ENCODE measurements around the gene ARHGEF7. TPM values are rescaled to one million over a fixed set of nuclear protein-coding genes. Genes with fewer than 3 reads are reported as not detected.
A peak's percentile ranks its signal among the peaks of the same experiment; 100 is the strongest.
"Not testable (repeated sequence)": the region's sequence is repeated elsewhere in the genome, so short reads cannot be mapped to it uniquely, and the experiment has no call there.

The ARHGEF7 gene
- total RNA-seq, 1 donor from 2014 or later = 307 TPM

- DNase-seq = no peak
These were observed 60.3 kb downstream of the ARHGEF7 start for GRCh38 chr13:111175372-111175771.

DNA sequence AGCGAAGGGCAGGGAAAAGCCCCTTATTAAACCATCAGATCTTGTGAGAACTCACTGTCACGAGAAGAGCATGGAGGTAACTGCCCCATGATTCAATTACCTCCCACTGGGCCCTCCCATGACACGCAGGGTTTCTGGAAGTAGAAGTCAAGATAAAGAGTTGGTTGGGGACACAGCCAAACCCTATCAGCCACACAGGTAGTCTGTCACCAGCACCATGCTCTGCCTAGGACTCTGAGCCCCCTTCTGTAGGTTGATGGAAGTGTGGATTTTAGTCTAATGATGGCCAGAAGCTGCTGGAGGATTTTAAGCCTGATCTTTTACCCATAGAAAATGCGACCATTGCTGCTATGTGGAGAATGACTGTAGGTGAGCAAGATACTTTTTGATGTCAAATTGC, 60.8 kb downstream of the ARHGEF7 start:
- no peak for DNase-seq

- no peak for DNase-seq
These were observed 61.3 kb downstream of the ARHGEF7 start for GRCh38 chr13:111176421-111176820.

- peak; percentile 99 for DNase-seq
These were observed 62.1 kb downstream of the ARHGEF7 start for GRCh38 chr13:111177081-111177711.

GRCh38 chr13:111177921-111178320, 62.8 kb downstream of the ARHGEF7 start:
- peak; percentile 90 for DNase-seq

DNA sequence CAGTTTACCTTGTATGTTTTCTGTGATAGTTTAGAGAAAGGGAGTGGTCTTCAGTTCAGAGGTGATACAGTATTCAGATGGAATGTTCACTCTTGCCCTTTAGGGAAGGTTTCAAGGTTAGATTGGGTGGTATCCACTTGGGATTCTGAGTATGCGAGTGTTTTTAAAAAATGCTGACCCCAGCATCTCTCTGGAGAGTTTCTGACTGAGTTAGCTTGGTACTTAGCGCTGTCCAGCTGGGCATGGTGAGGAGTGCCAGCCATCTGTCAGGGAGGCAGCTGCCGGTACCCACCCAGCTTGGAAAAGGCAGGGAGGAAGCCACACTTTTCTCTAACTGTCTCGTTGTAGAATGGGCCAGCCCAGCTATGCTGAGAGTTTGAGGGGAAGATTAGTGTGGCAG, 63.3 kb downstream of the ARHGEF7 start:
- no peak for DNase-seq

DNA sequence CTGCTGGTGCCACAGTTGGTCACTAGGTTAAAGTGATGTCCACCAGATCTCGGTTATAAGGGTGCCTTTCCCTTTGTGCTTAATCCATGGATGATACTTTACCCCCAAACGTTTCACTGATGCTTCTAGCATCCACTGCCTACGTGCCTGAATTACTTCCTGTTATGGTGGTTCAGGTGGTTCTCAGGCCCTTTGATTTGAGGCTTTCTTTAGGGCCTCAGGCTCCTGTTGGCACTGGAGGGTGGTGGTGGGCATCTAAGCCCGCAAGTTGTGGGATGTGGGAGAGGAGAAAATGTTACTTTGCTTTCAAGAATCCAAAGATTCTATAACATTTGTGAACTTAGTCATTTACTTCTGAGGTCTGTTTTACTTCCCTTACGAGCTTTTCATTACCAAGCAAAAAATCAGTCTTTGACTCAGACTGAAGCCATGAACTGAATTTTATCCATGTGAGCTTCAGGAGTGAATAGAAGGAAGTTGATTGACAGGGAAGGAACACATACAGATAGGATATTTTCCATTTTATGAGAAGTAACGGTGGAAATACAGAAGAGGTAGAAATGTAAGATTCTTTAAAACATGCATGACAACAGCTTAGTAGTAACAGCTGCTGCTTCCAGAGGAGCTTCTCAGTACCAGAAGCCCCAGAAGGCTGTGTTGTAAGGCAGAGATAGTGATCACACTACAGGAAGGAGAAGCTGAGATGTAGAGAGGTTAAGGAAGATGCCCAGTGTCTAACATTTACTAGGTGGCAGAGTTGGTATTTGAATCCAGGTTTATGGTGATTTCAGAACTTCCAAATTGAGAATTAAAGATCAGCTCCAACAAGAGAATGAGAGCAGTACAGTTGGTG, 65.0 kb downstream of the ARHGEF7 start:
- DNase-seq = no peak

- DNase-seq = no peak
These were observed 66.9 kb downstream of the ARHGEF7 start for GRCh38 chr13:111181977-111182376.

GRCh38 chr13:111183087-111183645, 68.1 kb downstream of the ARHGEF7 start:
- DNase-seq = no peak

DNA sequence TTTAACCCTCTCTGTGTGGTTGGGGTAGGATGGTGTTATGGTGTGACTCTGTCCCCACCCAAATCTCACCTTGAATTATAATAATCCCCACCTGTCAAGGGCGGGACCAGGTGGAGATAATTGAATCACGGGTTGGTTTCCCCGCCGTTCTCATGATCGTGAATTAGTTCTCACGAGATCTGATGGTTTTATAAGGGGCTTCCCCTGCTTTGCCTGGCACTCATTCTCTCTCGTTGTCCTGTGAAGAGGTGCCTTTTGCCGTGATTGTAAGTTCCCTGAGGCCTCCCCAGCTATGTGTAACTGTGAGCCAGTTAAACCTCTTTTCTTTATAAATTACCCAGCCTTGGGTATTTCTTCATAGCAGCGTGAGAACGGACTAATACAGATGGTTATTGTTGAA, 68.8 kb downstream of the ARHGEF7 start:
- DNase-seq = no peak

DNA sequence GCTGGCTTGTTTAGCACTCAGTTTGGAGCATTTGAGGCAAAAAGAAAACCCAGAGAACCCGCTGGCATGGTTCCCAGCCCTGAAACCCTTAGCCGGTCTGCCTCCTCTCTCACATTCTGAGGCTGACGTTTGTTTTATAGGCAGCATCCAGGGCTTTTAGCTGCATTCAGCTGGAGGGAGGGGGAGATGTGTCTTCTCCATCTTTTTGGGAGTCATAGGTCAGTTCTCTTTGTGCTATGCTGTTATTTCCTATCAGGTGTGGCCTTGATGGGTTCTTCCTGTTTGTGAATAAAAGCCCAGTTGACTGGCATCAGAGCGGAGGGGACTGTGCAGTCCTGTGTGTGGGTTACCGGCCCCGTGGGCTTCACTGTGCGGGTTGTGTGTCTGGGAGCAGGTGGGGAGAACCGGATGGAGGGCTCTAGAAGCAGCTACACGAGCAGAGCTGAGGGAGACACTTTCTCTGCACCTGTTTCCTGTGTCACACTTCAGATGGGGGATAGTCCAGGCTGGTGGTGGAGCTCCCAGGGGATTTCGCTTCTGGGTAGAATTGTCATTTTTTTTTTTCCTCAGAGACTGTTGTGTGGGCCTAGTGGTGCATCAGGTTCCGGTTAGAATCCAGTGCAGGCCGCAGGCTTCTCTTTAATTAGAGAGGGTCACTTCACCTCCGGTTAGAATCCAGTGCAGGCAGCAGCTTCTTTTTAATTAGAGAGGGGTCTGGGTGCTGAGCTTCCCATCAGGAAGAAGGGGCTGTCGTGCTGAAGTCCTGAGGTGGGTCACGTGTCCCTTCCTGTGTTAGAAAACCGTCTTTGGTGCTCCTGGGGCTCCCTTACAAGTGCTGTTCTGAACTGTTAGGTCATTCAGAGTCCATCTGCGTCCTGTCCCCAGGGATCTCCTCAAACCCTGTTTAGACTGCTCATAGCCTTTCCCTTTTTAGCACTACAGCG, 69.6 kb downstream of the ARHGEF7 start:
- peak; percentile 65 for DNase-seq

DNA sequence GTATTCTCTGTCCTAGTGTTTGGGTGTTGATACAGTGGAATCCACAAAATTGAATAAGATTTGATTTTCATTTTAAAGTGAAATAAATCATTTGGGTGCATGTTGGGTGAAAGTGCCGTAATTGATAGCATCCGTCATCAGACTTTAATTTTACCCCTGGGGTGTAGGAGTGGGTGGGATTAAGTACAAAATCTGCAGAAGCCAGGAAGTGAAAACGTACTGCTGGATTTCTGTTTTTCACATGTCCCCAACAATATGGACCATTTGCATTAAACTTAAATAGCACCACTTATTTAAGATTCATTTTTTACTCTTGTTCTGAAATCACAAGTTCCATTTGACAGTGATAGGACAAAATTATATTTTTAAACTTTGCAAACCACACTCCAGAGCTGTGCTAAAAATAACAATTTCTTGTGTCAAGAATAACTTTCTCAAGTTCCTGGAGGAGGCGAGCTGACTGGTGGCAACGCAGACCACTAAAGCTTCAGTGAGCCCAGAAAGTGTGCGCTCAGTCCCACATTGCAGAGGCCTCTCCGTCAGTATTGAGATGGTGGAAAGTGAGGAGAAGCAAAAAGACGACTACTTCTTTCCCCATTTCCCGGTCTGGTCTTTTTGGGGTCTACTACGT, 71.3 kb downstream of the ARHGEF7 start:
- no peak for DNase-seq

DNA sequence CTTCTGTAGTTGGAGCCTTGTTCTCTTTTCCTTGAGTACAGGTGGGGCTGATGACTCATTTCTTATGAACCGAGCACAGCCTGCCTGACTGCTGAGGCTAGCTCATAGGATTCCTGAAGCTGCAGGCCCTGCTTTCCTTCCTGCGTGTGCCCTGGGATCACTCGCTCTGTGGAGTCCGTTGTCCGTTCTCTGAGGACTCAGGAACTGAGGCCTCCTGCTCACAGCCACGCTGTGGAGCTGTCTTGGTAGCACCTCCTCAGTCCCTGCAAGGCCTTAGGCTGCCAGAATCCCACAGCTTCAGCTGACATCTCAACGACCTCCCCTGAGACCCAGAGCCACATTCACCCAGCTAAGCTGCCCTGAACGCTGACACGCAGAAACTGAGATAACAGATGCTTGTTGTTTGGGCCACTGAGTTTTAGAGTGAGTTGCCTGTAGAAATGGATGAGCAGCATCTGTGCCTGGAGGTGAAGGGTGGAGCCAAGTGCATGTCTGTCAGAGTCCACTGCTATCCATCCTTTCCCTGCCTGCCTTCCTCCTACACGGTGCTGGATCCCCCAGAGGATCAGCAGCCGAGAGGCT, 72.9 kb downstream of the ARHGEF7 start:
- DNase-seq = peak; percentile 85

DNA sequence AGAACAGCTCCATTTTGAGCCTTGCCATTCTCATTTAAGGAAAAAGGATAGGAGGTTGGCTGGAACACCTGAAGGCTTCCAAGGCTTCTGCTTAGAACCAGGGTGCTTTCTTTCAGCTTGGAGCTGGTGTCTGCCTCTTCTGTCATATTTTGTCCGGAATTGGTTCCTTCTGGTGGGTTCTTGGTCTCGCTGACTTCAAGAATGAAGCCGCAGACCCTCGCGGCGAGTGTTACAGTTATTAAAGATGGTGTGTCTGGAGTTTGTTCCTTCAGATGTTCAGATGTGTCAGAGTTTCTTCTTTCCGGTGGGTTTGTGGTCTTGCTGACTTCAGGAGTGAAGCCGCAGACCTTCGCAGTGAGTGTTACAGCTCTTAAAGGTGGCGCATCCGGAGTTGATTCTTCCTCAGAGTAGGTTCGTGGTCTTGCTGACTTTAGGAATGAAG, 74.0 kb downstream of the ARHGEF7 start:
- not testable (repeated sequence) for DNase-seq

DNA sequence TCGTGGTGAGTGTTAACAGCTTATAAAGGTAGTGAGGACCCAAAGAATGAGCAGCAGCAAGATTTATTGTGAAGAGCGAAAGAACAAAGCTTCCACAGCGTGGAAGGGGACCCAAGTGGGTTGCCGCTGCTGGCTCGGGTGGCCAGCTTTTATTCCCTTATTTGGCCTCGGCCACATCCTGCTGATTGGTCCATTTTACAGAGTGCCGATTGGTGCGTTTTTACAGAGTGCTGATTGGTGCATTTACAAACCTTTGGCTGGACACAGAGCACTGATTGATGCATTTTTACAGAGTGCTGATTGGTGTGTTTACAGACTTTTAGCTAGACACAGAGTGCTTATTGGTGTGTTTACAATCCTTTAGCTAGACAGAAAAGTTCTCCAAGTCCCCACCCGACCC, 74.4 kb downstream of the ARHGEF7 start:
- DNase-seq = not testable (repeated sequence)

DNA sequence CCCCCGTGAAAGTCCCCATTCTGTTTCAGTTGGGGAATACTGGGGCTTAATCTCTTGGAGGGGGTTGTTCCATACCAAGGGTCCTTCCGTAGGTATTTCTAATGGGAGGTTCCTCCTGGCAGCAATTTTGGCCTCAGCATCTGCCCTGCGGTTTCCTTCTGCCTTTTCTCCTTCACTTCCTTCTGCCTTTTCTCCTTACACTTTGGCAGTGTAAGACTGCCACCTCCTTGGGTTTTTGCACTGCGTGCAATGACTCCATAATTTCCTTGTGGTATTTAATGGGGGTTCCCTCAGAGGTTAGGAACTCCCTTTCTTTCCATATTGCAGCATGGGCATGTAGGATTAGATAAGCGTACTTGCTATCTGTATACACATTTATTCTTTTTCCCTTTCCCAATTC, 78.1 kb downstream of the ARHGEF7 start:
- not testable (repeated sequence) for DNase-seq

DNA sequence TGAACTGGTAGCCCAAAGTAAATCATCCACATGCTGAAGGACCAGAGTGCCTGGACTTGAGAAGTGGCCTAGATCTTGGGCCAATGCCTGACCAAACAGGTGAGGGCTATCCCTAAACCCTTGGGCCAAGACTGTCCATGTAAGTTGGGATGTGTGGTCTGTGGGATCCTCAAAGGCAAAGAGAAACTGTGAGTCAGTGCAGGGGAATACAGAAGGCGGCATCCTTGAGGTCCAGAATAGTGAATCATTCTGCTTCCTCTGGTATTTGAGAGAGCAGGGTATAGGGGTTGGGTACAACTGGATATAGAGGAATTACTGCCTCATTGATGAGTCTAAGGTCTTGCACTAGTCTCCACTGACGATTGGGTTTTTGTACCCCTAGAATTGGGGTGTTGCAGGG, 79.5 kb downstream of the ARHGEF7 start:
- DNase-seq = peak; percentile 76

DNA sequence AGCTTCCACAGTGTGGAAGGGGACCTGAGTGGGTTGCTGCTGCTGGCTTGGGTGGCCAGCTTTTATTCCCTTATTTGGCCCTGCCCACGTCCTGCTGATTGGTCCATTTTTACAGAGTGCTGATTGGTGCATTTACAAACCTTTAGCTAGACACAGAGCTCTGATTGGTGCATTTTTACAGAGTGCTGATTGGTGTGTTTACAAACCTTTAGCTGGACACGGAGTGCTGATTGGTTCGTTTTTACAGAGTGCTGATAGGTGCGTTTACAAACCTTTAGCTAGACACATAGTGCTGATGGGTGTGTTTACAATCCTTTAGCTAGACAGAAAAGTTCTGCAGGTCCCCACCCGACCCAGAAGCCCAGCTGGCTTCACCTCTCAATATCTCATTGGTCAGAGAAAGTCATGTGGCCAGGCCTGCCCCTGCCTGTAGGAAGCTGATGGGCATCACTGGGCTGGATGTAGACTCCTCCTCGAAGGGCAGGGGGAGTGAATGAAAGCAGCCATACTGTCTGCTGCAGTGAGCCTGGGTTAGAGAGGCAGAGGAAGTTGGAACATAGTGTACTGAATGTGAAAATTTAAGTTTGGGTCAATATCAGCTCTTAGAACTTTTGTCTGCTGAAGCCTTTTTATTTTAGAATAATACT, 83.7 kb downstream of the ARHGEF7 start:
- not testable (repeated sequence) for DNase-seq

GRCh38 chr13:111201304-111201940, 86.3 kb downstream of the ARHGEF7 start:
- peak; percentile 53 for DNase-seq

GRCh38 chr13:111202156-111202621, 87.1 kb downstream of the ARHGEF7 start:
- DNase-seq = peak; percentile 84
